ENCODE measurements around the gene DISC1. TPM values are rescaled to one million over a fixed set of nuclear protein-coding genes. Genes with fewer than 3 reads are reported as not detected.

The DISC1 gene
- polyA plus RNA-seq, 3 donors: 5.5 to 14.7 (median 5.8) TPM

DNA sequence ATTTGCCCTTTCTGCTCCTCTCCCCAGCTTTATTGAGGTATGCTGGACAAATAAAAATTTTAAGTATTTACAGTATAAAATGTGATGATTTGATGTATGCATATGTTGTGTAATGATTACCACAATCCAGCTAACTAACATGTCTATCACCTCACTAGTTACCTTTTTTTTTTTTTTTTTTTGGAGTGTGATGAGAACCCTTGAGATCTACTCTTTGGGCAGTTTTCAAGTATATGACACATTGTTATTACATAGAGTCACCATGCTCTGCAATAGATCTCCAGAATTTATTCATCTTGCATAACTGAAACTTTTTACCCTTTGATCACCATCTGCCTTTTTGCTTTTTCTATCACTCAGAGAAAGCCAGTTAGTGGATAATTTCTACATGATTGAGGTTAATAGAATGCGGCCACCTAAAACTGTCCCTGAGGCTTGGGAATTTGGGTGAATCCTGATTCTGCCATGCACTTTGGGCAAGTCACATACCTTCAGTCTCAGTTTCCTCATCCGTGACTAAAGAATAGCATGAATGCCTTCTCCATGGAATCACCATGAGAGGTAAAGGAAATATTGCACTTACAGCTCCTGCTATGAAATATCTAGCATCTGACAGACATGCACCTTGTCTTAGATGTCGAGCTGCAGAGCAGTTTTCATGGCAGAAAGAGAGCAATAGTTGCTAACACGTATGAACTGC is 295.2 kb downstream of the DISC1 start:
- Histone ChIP-seq H3K9me3 (replicated peaks in 1 of 2; ENCODE audit: control insufficient read depth in 1 of 2, insufficient read depth in 1 of 2, low read length in 2 of 2) (no peaks in the 10 kb centered on the region), H3K36me3 (replicated peaks in 1 of 2; ENCODE audit: control insufficient read depth in 1 of 2, insufficient read depth in 2 of 2, low read length in 2 of 2) (peaks cover 0 to 36% of the 10 kb centered on the region in 2 donors), H3K9ac (ENCODE audit: insufficient read depth, low read length, poor library complexity, severe bottlenecking) (no peak overlapping the region), H4K20me1 (ENCODE audit: insufficient read depth, low read length) (peaks cover 69% of the 10 kb centered on the region), H2AFZ (ENCODE audit: insufficient read depth, low read depth, low read length, poor library complexity, severe bottlenecking) (no peak overlapping the region), H3K4me3 (replicated peaks in 1 of 3; ENCODE audit: low read depth in 2 of 3, low read length in 3 of 3) (no peak overlapping the region), H3K79me2 (ENCODE audit: insufficient read depth, low read length) (peaks cover 3% of the 10 kb centered on the region), H3K27me3 (ENCODE audit: control insufficient read depth in 2 of 2, insufficient read depth in 2 of 2, low read length in 2 of 2) (no peaks in the 10 kb centered on the region), H3K4me2 (replicated peaks; ENCODE audit: extremely low read depth, low read length, poor library complexity, severe bottlenecking) (no peak overlapping the region), H3K4me1 (ENCODE audit: control insufficient read depth in 1 of 2, insufficient read depth in 2 of 2, low read length in 2 of 2) (peaks cover 6 to 11% of the 10 kb centered on the region in 2 donors), H3K27ac (ENCODE audit: low read depth in 1 of 2, low read length in 2 of 2) (no peak overlapping the region)
- H3K27ac Mint-ChIP-seq: no peak overlapping the region
- peaks cover 22% of the 10 kb centered on the region for H3K4me1 Mint-ChIP-seq
- no peak for DNase-seq
- H3K4me3 Mint-ChIP-seq: no peak overlapping the region
- H3K36me3 Mint-ChIP-seq: peaks cover 14 to 23% of the 10 kb centered on the region in 2 donors
- TF ChIP-seq, protein P1, sequence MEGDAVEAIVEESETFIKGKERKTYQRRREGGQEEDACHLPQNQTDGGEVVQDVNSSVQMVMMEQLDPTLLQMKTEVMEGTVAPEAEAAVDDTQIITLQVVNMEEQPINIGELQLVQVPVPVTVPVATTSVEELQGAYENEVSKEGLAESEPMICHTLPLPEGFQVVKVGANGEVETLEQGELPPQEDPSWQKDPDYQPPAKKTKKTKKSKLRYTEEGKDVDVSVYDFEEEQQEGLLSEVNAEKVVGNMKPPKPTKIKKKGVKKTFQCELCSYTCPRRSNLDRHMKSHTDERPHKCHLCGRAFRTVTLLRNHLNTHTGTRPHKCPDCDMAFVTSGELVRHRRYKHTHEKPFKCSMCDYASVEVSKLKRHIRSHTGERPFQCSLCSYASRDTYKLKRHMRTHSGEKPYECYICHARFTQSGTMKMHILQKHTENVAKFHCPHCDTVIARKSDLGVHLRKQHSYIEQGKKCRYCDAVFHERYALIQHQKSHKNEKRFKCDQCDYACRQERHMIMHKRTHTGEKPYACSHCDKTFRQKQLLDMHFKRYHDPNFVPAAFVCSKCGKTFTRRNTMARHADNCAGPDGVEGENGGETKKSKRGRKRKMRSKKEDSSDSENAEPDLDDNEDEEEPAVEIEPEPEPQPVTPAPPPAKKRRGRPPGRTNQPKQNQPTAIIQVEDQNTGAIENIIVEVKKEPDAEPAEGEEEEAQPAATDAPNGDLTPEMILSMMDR (IDR thresholded peaks at IDR 0.05): no peak
- WGBS (ENCODE audit: insufficient coverage): 100% methylated on average over 3 of the region's 4 CpGs
- H3K27me3 Mint-ChIP-seq (ENCODE audit: low read depth in 3 of 3): no peaks in the 10 kb centered on the region
- intact Hi-C loops (cut with micrococcal nuclease): no loop called here
- no peaks in the 10 kb centered on the region for H3K9me3 Mint-ChIP-seq

DNA sequence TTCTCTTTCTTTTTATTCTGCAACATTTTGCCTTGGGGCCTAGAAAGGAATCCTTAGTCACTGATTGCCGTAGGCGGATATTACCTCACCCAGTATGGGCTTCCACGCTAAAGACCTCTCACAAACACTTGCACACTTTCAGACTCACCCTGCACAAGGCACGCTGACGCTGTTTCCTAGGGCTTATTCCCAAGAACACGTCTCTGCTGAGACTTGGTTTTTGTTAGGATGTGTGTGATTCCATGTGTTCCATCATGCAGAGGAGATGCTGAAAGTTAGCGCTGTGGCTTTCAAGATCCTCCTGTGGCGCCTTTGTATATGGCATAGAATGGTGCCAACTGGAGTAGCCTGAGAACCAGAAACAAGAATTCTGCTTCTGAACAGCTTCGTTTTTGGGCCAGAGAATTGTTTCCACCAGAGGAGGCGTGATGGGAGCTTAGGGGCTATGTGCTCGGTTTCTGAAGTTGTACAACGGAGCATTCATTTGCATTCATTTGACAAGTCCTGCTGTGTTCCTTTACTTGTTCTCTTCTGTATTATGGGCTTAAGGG is 297.0 kb downstream of the DISC1 start:
- H3K27ac ChIP-seq (ENCODE audit: low read depth in 1 of 2, low read length in 2 of 2): no peak overlapping the region
- Mint-ChIP-seq H3K36me3 (peaks cover 22 to 27% of the 10 kb centered on the region in 2 donors), H3K9me3 (no peaks in the 10 kb centered on the region), H3K4me1 (peaks cover 12% of the 10 kb centered on the region), H3K4me3 (no peak overlapping the region), H3K27ac (no peak overlapping the region), H3K27me3 (ENCODE audit: low read depth in 3 of 3) (no peaks in the 10 kb centered on the region)
- no peak overlapping the region for H2AFZ ChIP-seq (ENCODE audit: insufficient read depth, low read depth, low read length, poor library complexity, severe bottlenecking)
- peaks cover 0 to 47% of the 10 kb centered on the region in 2 donors for H3K36me3 ChIP-seq (replicated peaks in 1 of 2; ENCODE audit: control insufficient read depth in 1 of 2, insufficient read depth in 2 of 2, low read length in 2 of 2)
- H3K4me1 ChIP-seq (ENCODE audit: control insufficient read depth in 1 of 2, insufficient read depth in 2 of 2, low read length in 2 of 2): peaks cover 2% of the 10 kb centered on the region in 2 donors
- H4K20me1 ChIP-seq (ENCODE audit: insufficient read depth, low read length): peaks cover 51% of the 10 kb centered on the region
- intact Hi-C loops (cut with micrococcal nuclease): no loop called here
- H3K9ac ChIP-seq (ENCODE audit: insufficient read depth, low read length, poor library complexity, severe bottlenecking): no peak overlapping the region
- no peaks in the 10 kb centered on the region for H3K27me3 ChIP-seq (ENCODE audit: control insufficient read depth in 2 of 2, insufficient read depth in 2 of 2, low read length in 2 of 2)
- no peak overlapping the region for H3K4me2 ChIP-seq (replicated peaks; ENCODE audit: extremely low read depth, low read length, poor library complexity, severe bottlenecking)
- WGBS (ENCODE audit: insufficient coverage): 97% methylated on average over 9 of the region's 12 CpGs
- DNase-seq: no peak
- H3K4me3 ChIP-seq (replicated peaks in 1 of 3; ENCODE audit: low read depth in 2 of 3, low read length in 3 of 3): no peak overlapping the region
- TF ChIP-seq, protein P1 (IDR thresholded peaks at IDR 0.05): no peak
- H3K9me3 ChIP-seq (replicated peaks in 1 of 2; ENCODE audit: control insufficient read depth in 1 of 2, insufficient read depth in 1 of 2, low read length in 2 of 2): no peaks in the 10 kb centered on the region
- peaks cover 3% of the 10 kb centered on the region for H3K79me2 ChIP-seq (ENCODE audit: insufficient read depth, low read length)

All from CD14-positive monocyte (primary cell).